Stimulated activated CD4-positive, alpha-beta T cell treated with anti-CD3 and anti-CD28 coated beads, Interleukin-2, amount 100 ng/mL, for 24 hours (primary cell): Measurements from ENCODE around the gene KLF18.
"Not testable (repeated sequence)": the region's sequence is repeated elsewhere in the genome, so short reads cannot be mapped to it uniquely, and the experiment has no call there.

Experiments
- DNase-seq, 2 donors: peaks; one replicate each; pipeline ENCODE4 v3.0.0-alpha.2; 2020

Gene KLF18

GRCh38 chr1:44141531-44141930, at the start of gene KLF18:
KLF18 (minus strand) TSS chr1:44141631; CDS start chr1:44141631, 0 bp downstream.
- no peak for DNase-seq

GRCh38 chr1:44174630-44175029, 33.2 kb upstream of the KLF18 start:
- DNase-seq, result no peak

GRCh38 chr1:44170281-44170823, 28.9 kb upstream of the KLF18 start:
- no peak for DNase-seq

GRCh38 chr1:44168520-44169098, 27.2 kb upstream of the KLF18 start:
- DNase-seq, result no peak

GRCh38 chr1:44161546-44161945, 20.1 kb upstream of the KLF18 start:
- no peak for DNase-seq

- no peak for DNase-seq
Measured at GRCh38 chr1:44158871-44159270, 17.4 kb upstream of the KLF18 start.

- DNase-seq, result no peak
Measured at GRCh38 chr1:44157903-44158302, 16.5 kb upstream of the KLF18 start.

GRCh38 chr1:44154049-44154448, 12.6 kb upstream of the KLF18 start:
- DNase-seq, result no peak

- no peak for DNase-seq
Measured at GRCh38 chr1:44152692-44153091, 11.3 kb upstream of the KLF18 start.

- DNase-seq, result no peak
Measured at GRCh38 chr1:44151808-44152207, 10.4 kb upstream of the KLF18 start.

GRCh38 chr1:44151332-44151731, 9.9 kb upstream of the KLF18 start:
- no peak for DNase-seq

GRCh38 chr1:44147582-44147981, 6.2 kb upstream of the KLF18 start:
- no peak for DNase-seq

- DNase-seq, result no peak
Measured at GRCh38 chr1:44146536-44147361, 5.3 kb upstream of the KLF18 start.

- no peak for DNase-seq
Measured at GRCh38 chr1:44144962-44145756, 3.7 kb upstream of the KLF18 start.

- DNase-seq, result not testable (repeated sequence)
Measured at GRCh38 chr1:44139565-44139964, 1.9 kb downstream of the KLF18 start.

GRCh38 chr1:44138239-44138638, 3.2 kb downstream of the KLF18 start:
- DNase-seq, result no peak

GRCh38 chr1:44135886-44136285, 5.5 kb downstream of the KLF18 start:
- no peak for DNase-seq

GRCh38 chr1:44134071-44134920, 7.1 kb downstream of the KLF18 start:
- no peak for DNase-seq

- DNase-seq, result no peak
Measured at GRCh38 chr1:44131411-44131810, 10.0 kb downstream of the KLF18 start.

GRCh38 chr1:44129616-44130500, 11.6 kb downstream of the KLF18 start:
- DNase-seq, result no peak

- DNase-seq, result no peak
Measured at GRCh38 chr1:44120398-44120949, 21.0 kb downstream of the KLF18 start.
